PC-9 (cell line): Measurements from ENCODE around the gene POLD1.

ENCODE experiments used
- EZH2 ChIP-seq: fragments of 200-600 bp; sonication (generic); IDR thresholded peaks from 2 replicates; pipeline ENCODE4 v1.8.0; 2017; ENCODE audit warnings: antibody characterized with exemption, low read depth
- TF ChIP-seq, protein P1 (sequence below): fragments of 200-600 bp; sonication (generic); conservative IDR thresholded peaks from 2 replicates; pipeline ENCODE4 v1.6.1; 2017; ENCODE audit warnings: mixed run types, antibody characterized with exemption, mild to moderate bottlenecking, moderate library complexity

DNA sequence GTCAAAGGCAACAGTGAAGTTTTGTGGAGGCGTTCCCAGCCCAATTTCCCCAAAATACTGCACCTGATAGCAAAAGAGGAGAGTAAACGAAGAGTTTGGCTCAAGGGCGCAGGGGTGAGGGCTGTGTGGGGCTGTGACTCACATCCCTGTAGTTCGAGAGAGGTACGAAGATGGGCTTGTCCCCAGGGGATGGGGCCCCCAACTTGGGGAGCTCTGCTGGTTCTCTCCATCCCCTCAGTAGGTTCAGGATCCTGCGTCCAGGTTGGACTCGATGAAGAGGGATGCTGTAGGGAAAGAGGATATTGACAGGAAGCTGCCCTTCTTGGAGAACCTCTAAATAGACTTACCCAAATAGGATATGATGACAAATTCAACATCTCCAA is 22.1 kb upstream of the POLD1 start:
- no peak for TF ChIP-seq EZH2
- TF ChIP-seq, protein P1, sequence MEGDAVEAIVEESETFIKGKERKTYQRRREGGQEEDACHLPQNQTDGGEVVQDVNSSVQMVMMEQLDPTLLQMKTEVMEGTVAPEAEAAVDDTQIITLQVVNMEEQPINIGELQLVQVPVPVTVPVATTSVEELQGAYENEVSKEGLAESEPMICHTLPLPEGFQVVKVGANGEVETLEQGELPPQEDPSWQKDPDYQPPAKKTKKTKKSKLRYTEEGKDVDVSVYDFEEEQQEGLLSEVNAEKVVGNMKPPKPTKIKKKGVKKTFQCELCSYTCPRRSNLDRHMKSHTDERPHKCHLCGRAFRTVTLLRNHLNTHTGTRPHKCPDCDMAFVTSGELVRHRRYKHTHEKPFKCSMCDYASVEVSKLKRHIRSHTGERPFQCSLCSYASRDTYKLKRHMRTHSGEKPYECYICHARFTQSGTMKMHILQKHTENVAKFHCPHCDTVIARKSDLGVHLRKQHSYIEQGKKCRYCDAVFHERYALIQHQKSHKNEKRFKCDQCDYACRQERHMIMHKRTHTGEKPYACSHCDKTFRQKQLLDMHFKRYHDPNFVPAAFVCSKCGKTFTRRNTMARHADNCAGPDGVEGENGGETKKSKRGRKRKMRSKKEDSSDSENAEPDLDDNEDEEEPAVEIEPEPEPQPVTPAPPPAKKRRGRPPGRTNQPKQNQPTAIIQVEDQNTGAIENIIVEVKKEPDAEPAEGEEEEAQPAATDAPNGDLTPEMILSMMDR: no peak
